Measurements from ENCODE around the gene FAM76B. TPM values are rescaled to one million over a fixed set of nuclear protein-coding genes. Genes with fewer than 3 reads are reported as not detected.
A peak's percentile ranks its signal among the peaks of the same experiment; 100 is the strongest.

Gene FAM76B
- total and polyA plus RNA-seq, 9 of the 15 experiments (the other 6 are each of a cell fraction or from before 2014, with no cell fraction given) = 22.5 to 60.0 (median 35.0) TPM

GRCh38 chr11:95725196-95725595, 64.4 kb downstream of the FAM76B start (continued):
- TF ChIP-seq ZNF277 (CRISPR knock-in tag; IDR thresholded peaks at IDR 0.05; ENCODE audit: borderline replicate concordance) = no peak
- TF ChIP-seq ZNF436 (CRISPR knock-in tag; IDR thresholded peaks at IDR 0.05) = no peak
- no peak for TF ChIP-seq ZC3H4 (CRISPR knock-in tag; IDR thresholded peaks at IDR 0.05; ENCODE audit: borderline replicate concordance)

DNA sequence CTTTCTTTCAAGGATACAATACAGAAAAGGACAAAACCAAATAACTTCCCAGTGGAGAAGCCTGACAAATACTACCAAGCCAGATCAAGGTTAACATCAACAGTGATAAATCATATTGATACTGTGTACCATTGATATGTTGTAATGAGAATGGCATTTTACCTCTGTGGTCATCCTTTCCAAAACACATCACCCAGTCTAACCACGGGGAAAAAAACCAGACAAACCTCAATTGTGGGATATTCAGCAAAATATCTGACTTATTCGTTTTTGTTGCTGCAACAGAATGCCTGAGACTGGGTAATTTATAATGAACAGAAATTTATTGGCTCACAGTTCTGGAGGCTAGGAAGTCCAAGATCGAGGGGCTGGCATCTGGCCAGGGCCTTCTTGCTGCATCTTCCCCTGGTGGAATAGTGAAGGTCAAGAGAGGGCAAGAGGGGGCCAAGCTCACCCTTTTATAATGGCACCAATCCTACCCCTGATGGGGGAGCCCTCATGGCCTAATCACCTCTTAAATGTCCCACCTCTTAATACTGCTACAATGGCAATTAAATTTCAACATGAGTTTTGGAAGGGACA, 66.1 kb downstream of the FAM76B start:
- H3K79me2 ChIP-seq (ENCODE audit: control insufficient read depth, insufficient read depth, low read length) = no peaks in the 10 kb centered on the region
- DNase-seq (ENCODE audit: extremely low read depth in 1 of 4, low spot score in 3 of 4) (no peak), FAIRE-seq (no peak), ATAC-seq (no peak)
- BruUV-seq (replicated peaks) = no TSS peak
- H4K20me1 ChIP-seq (replicated peaks; ENCODE audit: control insufficient read depth, insufficient read depth, low read length) = no peaks in the 10 kb centered on the region
- intact Hi-C loops (cut with micrococcal nuclease) = no loop called here
- no peaks in the 10 kb centered on the region for H3K9me1 ChIP-seq (ENCODE audit: control insufficient read depth, insufficient read depth, low read length)
- H2AFZ ChIP-seq (ENCODE audit: low read depth, low read length) = no peak overlapping the region
- no peak overlapping the region for H3K4me2 ChIP-seq (ENCODE audit: insufficient read depth, low read length)
- POLR2A ChIA-PET = no interaction called here
- CTCF ChIA-PET (ENCODE audit: low intra/inter-chr PET ratio) = no interaction called here
- in situ Hi-C loops (cut with MboI) = no loop called here
- no peak overlapping the region for H3K4me3 ChIP-seq
- no peaks in the 10 kb centered on the region for H3K27me3 ChIP-seq (ENCODE audit: control insufficient read depth in 2 of 2, insufficient read depth in 2 of 2, low read length in 2 of 2)
- H3K9me3 ChIP-seq (replicated peaks; ENCODE audit: control insufficient read depth, insufficient read depth, low read depth, low read length) = no peaks in the 10 kb centered on the region; the same call in 1 of the 2 replicates
- no peak overlapping the region for H3K9ac ChIP-seq (ENCODE audit: insufficient read depth in 1 of 2, low read depth in 2 of 2, low read length in 2 of 2)
- 60% methylated on average over 3 of the region's 3 CpGs for WGBS (ENCODE audit: insufficient coverage, low coverage, missing lambda C conversion rate)
- no peaks in the 10 kb centered on the region for H3K36me3 ChIP-seq (ENCODE audit: control insufficient read depth, insufficient read depth, low read length)
- TF ChIP-seq NFIC (IDR thresholded peaks at IDR 0.05) = peak; percentile 57
- TF ChIP-seq SMARCA5 (IDR thresholded peaks at IDR 0.05) = no peak
- no peak overlapping the region for H3K27ac ChIP-seq (ENCODE audit: extremely low read depth, low read depth, low read length)
- no peaks in the 10 kb centered on the region; a peak in 1 of 5 replicates for H3K4me1 ChIP-seq (replicated peaks in 1 of 2; ENCODE audit: control insufficient read depth in 2 of 2, insufficient read depth in 2 of 2, low read length in 2 of 2)

Data from K562 (cell line).